ENCODE results near the gene FHIP1A. TPM values are rescaled to one million over a fixed set of nuclear protein-coding genes. Genes with fewer than 3 reads are reported as not detected.

Gene FHIP1A
- total RNA-seq, 1 experiment from 2014 or later = 14.8 TPM

DNA sequence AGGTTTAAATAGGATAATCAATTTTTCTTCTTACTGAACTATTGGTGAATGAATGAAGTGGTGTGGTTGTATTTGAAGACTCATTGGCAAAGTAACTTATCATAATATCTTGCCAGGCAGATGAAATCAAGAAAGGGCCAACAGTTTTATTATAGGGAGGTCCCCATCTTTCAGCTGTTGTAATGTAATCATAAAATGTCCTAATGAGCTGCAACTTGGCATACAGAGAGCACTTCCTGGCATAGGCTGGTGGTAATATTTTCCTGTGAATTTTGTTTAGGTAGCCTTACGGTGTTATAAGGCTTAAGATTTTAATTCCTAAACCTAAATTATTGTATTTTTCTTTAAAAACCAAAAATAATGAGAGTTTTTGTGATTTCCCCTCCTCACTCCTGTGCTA, 17.5 kb downstream of the FHIP1A start:
- ATAC-seq = no peak
- Histone ChIP-seq H3K79me2 (ENCODE audit: insufficient read depth, low read length) (peaks cover 2% of the 10 kb centered on the region; the same call in 1 of the 2 replicates), H3K9ac (ENCODE audit: low read length) (no peak overlapping the region), H4K20me1 (ENCODE audit: insufficient read depth) (no peaks in the 10 kb centered on the region), H2AFZ (ENCODE audit: low read depth, low read length, poor library complexity, severe bottlenecking) (no peak overlapping the region), H3K4me2 (ENCODE audit: low read length) (no peak overlapping the region), H3K4me3 (replicated peaks in 1 of 2; ENCODE audit: low read depth in 1 of 2, low read length in 2 of 2) (no peak overlapping the region), H3K9me3 (ENCODE audit: control insufficient read depth in 1 of 2, insufficient read depth in 1 of 2, low read depth in 1 of 2, low read length in 2 of 2) (no peaks in the 10 kb centered on the region), H3K27me3 (ENCODE audit: insufficient read depth, low read length) (no peaks in the 10 kb centered on the region), H3K36me3 (ENCODE audit: control insufficient read depth in 1 of 2, insufficient read depth in 2 of 2, low read length in 2 of 2) (no peaks in the 10 kb centered on the region), H3K4me1 (ENCODE audit: control insufficient read depth in 1 of 2, insufficient read depth in 2 of 2, low read length in 2 of 2) (no peaks in the 10 kb centered on the region), H3K9me2 (ENCODE audit: insufficient read depth) (no peaks in the 10 kb centered on the region), H3K27ac (ENCODE audit: low read depth, low read length) (no peak overlapping the region)
- no TSS peak for BruUV-seq (replicated peaks)
- ChIA-PET RAD21 (ENCODE audit: low non-redundant PET in 1 of 2, low total read pairs in 2 of 2, uncharacterized antibody in 2 of 2, unreplicated experiment in 2 of 2) (no interaction called here), CTCF (no interaction called here), POLR2A (no interaction called here)
- TF ChIP-seq SRF (IDR thresholded peaks at IDR 0.05; ENCODE audit: low read depth) (no peak), CEBPB (IDR thresholded peaks at IDR 0.05; ENCODE audit: low read depth) (no peak), RAD21 (IDR thresholded peaks at IDR 0.05; ENCODE audit: low read depth) (no peak), ZFX (IDR thresholded peaks at IDR 0.05) (no peak), FOSL1 (IDR thresholded peaks at IDR 0.05; ENCODE audit: low read depth) (no peak), YY1 (IDR thresholded peaks at IDR 0.05; ENCODE audit: extremely low read depth, insufficient replicate concordance, low read depth, low read length) (no peak), SIN3A (IDR thresholded peaks at IDR 0.05; ENCODE audit: low read depth) (no peak), POLR2AphosphoS5 (IDR thresholded peaks at IDR 0.05; ENCODE audit: low read depth, low read length) (no peak), TCF7L2 (IDR thresholded peaks at IDR 0.05; ENCODE audit: borderline replicate concordance, extremely low read depth, insufficient read depth, insufficient read length) (no peak), SP1 (IDR thresholded peaks at IDR 0.05; ENCODE audit: low read depth) (no peak), POLR2A (IDR thresholded peaks at IDR 0.05; ENCODE audit: borderline replicate concordance, extremely low read depth, insufficient read depth, insufficient read length) (no peak), EZH2 (IDR thresholded peaks at IDR 0.05) (no peak), EZH2phosphoT487 (IDR thresholded peaks at IDR 0.05; ENCODE audit: borderline replicate concordance) (no peak), CBX3 (IDR thresholded peaks at IDR 0.05; ENCODE audit: low read depth) (no peak), ELF1 (IDR thresholded peaks at IDR 0.05; ENCODE audit: borderline replicate concordance, low read depth) (no peak), ZNF274 (IDR thresholded peaks at IDR 0.05; ENCODE audit: low read depth, low read length) (no peak), JUND (IDR thresholded peaks at IDR 0.05) (no peak)
- TF ChIP-seq, protein P1, sequence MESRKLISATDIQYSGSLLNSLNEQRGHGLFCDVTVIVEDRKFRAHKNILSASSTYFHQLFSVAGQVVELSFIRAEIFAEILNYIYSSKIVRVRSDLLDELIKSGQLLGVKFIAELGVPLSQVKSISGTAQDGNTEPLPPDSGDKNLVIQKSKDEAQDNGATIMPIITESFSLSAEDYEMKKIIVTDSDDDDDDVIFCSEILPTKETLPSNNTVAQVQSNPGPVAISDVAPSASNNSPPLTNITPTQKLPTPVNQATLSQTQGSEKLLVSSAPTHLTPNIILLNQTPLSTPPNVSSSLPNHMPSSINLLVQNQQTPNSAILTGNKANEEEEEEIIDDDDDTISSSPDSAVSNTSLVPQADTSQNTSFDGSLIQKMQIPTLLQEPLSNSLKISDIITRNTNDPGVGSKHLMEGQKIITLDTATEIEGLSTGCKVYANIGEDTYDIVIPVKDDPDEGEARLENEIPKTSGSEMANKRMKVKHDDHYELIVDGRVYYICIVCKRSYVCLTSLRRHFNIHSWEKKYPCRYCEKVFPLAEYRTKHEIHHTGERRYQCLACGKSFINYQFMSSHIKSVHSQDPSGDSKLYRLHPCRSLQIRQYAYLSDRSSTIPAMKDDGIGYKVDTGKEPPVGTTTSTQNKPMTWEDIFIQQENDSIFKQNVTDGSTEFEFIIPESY (IDR thresholded peaks at IDR 0.05; ENCODE audit: extremely low read depth, insufficient replicate concordance, low read length) = no peak
- TF ChIP-seq, protein P2, sequence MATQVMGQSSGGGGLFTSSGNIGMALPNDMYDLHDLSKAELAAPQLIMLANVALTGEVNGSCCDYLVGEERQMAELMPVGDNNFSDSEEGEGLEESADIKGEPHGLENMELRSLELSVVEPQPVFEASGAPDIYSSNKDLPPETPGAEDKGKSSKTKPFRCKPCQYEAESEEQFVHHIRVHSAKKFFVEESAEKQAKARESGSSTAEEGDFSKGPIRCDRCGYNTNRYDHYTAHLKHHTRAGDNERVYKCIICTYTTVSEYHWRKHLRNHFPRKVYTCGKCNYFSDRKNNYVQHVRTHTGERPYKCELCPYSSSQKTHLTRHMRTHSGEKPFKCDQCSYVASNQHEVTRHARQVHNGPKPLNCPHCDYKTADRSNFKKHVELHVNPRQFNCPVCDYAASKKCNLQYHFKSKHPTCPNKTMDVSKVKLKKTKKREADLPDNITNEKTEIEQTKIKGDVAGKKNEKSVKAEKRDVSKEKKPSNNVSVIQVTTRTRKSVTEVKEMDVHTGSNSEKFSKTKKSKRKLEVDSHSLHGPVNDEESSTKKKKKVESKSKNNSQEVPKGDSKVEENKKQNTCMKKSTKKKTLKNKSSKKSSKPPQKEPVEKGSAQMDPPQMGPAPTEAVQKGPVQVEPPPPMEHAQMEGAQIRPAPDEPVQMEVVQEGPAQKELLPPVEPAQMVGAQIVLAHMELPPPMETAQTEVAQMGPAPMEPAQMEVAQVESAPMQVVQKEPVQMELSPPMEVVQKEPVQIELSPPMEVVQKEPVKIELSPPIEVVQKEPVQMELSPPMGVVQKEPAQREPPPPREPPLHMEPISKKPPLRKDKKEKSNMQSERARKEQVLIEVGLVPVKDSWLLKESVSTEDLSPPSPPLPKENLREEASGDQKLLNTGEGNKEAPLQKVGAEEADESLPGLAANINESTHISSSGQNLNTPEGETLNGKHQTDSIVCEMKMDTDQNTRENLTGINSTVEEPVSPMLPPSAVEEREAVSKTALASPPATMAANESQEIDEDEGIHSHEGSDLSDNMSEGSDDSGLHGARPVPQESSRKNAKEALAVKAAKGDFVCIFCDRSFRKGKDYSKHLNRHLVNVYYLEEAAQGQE (IDR thresholded peaks at IDR 0.05; ENCODE audit: low read depth) = no peak
- intact Hi-C loops (cut with micrococcal nuclease) = no loop called here
- DNase-seq (ENCODE audit: low read depth, low spot score) = no peak
